ENCODE data around the gene PRDM16. TPM values are rescaled to one million over a fixed set of nuclear protein-coding genes. Genes with fewer than 3 reads are reported as not detected.

PRDM16 gene
- total RNA-seq, 1 experiment from 2014 or later: 0.17 TPM

DNA sequence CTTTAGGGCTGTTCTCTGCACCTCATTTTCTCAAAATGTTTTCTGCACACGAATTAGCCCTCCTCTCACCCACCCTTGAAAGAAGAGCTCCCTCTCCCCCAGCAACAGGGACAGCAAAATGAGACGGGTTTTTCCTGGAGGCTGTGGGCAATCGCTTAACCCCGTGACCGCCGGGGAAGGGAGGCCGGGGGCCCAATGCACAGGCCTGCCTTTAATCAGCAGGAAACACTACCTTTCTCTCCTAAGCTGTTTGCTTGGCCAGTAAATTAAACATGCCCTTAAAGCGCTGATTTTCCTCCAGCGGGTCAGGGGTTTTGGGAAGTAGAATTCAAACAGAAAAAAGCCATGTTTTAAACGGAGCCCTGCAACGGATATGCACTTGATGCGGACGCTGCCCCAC lies 114.4 kb downstream of the PRDM16 start:
- Histone ChIP-seq H3K4ac (ENCODE audit: low read depth, low read length) (no peak overlapping the region), H2BK15ac (ENCODE audit: low read depth, low read length) (no peak overlapping the region), H4K20me1 (ENCODE audit: control insufficient read depth, insufficient read depth, insufficient read length) (no peaks in the 10 kb centered on the region), H3K56ac (ENCODE audit: insufficient read length, low read depth, low read length) (no peak overlapping the region), H2AK5ac (ENCODE audit: insufficient read length, low read length) (no peak overlapping the region), H3K4me2 (ENCODE audit: insufficient read depth, insufficient read length, low read length) (no peak overlapping the region), H3K79me2 (ENCODE audit: insufficient read depth, low read length) (no peaks in the 10 kb centered on the region), H2BK12ac (ENCODE audit: insufficient read length, low read depth, low read length) (no peak overlapping the region), H4K5ac (ENCODE audit: insufficient read length, low read depth, low read length) (no peak overlapping the region), H3K9ac (ENCODE audit: extremely low read depth, insufficient read length, low read length) (no peak overlapping the region), H3K9me3 (ENCODE audit: control insufficient read depth, low read depth, low read length) (peaks cover 4% of the 10 kb centered on the region), H3K79me1 (ENCODE audit: insufficient read depth, low read depth, low read length, poor library complexity, severe bottlenecking) (no peaks in the 10 kb centered on the region), H3K18ac (ENCODE audit: insufficient read length, low read depth, low read length) (no peak overlapping the region), H2AFZ (ENCODE audit: low read length) (no peak overlapping the region), H3K14ac (ENCODE audit: insufficient read depth, low read length) (no peak overlapping the region), H3K23me2 (ENCODE audit: insufficient read length, low read depth, low read length, poor library complexity, severe bottlenecking) (peaks cover 4% of the 10 kb centered on the region), H2BK5ac (ENCODE audit: insufficient read length, low read length) (no peak overlapping the region), H3T11ph (ENCODE audit: low read length) (no peak overlapping the region), H3K27ac (ENCODE audit: insufficient read length, low read depth, low read length) (no peak overlapping the region), H4K91ac (ENCODE audit: insufficient read length, low read depth, low read length) (no peak overlapping the region), H2BK20ac (ENCODE audit: low read depth, low read length, poor library complexity, severe bottlenecking) (no peak overlapping the region), H3K23ac (ENCODE audit: insufficient read length, low read depth, low read length) (no peak overlapping the region), H2BK120ac (ENCODE audit: low read depth, low read length, poor library complexity, severe bottlenecking) (no peak overlapping the region), H4K8ac (replicated peaks; ENCODE audit: insufficient read length, low read depth, low read length) (no peak overlapping the region), H3K27me3 (ENCODE audit: insufficient read depth, low read length) (no peaks in the 10 kb centered on the region), H3K4me1 (ENCODE audit: insufficient read depth, low read length) (no peaks in the 10 kb centered on the region)
- no peaks in the 10 kb centered on the region for H3K9me3 Mint-ChIP-seq
- H3K27me3 Mint-ChIP-seq (ENCODE audit: low read depth): peaks cover 3% of the 10 kb centered on the region; the same call in 1 of the 2 replicates
- WGBS (ENCODE audit: extremely low coverage, insufficient read length, low lambda C conversion rate): no CpG with 5 or more reads among the region's 13 CpGs
- DNase-seq: no peak
- H3K4me3 Mint-ChIP-seq: no peak overlapping the region
- no peaks in the 10 kb centered on the region for H3K36me3 Mint-ChIP-seq (ENCODE audit: insufficient read depth in 1 of 3, low read depth in 3 of 3)
- H3K4me1 Mint-ChIP-seq: peaks cover under 1 to 6% of the 10 kb centered on the region in 2 experiments; a peak in 3 of 4 replicates
- no peak overlapping the region for H3K27ac Mint-ChIP-seq
- TF ChIP-seq, protein P1, sequence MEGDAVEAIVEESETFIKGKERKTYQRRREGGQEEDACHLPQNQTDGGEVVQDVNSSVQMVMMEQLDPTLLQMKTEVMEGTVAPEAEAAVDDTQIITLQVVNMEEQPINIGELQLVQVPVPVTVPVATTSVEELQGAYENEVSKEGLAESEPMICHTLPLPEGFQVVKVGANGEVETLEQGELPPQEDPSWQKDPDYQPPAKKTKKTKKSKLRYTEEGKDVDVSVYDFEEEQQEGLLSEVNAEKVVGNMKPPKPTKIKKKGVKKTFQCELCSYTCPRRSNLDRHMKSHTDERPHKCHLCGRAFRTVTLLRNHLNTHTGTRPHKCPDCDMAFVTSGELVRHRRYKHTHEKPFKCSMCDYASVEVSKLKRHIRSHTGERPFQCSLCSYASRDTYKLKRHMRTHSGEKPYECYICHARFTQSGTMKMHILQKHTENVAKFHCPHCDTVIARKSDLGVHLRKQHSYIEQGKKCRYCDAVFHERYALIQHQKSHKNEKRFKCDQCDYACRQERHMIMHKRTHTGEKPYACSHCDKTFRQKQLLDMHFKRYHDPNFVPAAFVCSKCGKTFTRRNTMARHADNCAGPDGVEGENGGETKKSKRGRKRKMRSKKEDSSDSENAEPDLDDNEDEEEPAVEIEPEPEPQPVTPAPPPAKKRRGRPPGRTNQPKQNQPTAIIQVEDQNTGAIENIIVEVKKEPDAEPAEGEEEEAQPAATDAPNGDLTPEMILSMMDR (conservative IDR thresholded peaks at IDR 0.05): no peak

All from H9 (cell line).